AG09319 (cell line): ENCODE results near the gene FAH.

Source experiments
- DNase-seq: peaks from one replicate; pipeline ENCODE4 v3.0.0-alpha.2; 2010; ENCODE audit warnings: low read depth; ENCODE audit errors: extremely low read depth
- TF ChIP-seq, protein P1 (sequence below): IDR thresholded peaks from 2 replicates; pipeline ENCODE4 v1.5.1; 2011; ENCODE audit warnings: low read depth, mild to moderate bottlenecking, inconsistent platforms, low read length, moderate library complexity

Gene FAH

GRCh38 chr15:80202641-80203360, 50.0 kb downstream of the FAH start:
- DNase-seq, result no peak
- TF ChIP-seq, protein P1, sequence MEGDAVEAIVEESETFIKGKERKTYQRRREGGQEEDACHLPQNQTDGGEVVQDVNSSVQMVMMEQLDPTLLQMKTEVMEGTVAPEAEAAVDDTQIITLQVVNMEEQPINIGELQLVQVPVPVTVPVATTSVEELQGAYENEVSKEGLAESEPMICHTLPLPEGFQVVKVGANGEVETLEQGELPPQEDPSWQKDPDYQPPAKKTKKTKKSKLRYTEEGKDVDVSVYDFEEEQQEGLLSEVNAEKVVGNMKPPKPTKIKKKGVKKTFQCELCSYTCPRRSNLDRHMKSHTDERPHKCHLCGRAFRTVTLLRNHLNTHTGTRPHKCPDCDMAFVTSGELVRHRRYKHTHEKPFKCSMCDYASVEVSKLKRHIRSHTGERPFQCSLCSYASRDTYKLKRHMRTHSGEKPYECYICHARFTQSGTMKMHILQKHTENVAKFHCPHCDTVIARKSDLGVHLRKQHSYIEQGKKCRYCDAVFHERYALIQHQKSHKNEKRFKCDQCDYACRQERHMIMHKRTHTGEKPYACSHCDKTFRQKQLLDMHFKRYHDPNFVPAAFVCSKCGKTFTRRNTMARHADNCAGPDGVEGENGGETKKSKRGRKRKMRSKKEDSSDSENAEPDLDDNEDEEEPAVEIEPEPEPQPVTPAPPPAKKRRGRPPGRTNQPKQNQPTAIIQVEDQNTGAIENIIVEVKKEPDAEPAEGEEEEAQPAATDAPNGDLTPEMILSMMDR, result no peak

GRCh38 chr15:80203361-80203885, 50.6 kb downstream of the FAH start:
- TF ChIP-seq, protein P1, result no peak
- DNase-seq, result no peak

- TF ChIP-seq, protein P1, result no peak
- DNase-seq, result no peak
Observed at GRCh38 chr15:80204231-80204630, 51.4 kb downstream of the FAH start.

DNA sequence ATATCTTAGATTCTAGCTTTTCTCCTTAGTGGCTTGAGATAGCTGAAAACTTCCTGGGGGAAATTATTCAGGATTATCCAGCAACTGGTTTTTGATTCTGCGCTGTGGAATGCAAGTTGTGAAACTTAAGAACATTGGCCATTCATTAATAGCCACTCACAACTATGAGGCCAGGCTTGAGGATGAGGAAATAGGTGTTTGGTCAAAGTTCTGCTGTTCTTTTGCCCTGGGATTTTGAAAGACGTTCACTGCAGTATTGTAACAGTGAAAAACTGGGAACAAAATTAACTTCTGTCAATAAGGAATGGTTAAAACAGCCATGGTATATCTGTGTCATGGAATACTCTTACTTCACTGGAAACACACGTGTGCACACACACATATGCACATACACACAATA, 55.1 kb downstream of the FAH start:
- TF ChIP-seq, protein P1, result no peak
- no peak for DNase-seq

DNA sequence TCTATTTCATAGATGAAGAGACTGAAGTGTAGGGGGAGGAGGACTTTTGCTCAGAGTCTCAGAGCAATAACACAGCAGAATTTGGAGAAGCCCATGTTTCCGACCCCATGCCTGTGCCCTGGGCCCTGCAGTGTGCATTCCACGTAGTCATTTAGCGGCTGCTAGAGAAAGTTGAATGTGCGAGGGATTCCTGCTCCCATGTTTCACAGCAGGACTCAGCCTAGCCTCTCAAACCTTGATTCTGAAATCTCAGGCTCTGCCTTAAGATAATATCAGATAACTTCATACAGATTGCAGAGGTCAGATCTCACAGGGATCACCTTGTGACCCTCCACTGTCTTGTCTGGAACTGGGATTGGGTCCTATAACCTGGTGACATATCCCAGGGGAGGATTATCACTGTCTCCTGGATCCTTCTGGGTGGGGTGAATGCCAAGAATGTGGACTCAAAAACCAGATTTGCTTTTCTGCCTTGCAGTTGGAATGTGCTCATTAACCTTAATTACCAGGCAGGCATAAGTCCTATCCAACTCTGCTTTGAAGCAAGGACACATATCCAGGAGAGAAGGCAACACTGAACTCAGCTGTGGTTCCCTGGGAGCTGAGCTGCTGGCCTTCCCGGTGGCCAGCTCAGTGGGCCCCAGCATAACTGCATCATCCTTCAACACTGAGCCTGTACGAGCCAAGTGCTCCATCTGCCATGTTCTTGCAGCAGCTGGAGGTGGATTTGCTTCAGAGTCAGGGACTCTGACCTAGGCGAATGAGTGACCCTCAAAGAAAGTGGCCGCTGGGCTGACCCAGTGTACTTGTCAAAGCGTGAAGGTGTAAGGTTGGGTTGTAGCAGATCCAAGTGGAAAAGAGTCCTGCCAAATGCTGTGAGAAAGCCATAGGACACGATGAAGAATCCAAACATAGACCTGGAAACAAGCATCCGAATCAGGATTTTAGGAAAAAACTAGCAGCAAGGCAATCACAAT, 56.2 kb downstream of the FAH start:
- no peak for DNase-seq
- TF ChIP-seq, protein P1, result no peak

- TF ChIP-seq, protein P1, result no peak
- no peak for DNase-seq
Observed at GRCh38 chr15:80210611-80211573, 58.1 kb downstream of the FAH start.
